HG02623 (cell line): ENCODE measurements around the gene VPS8.

Experiments used
- ATAC-seq: cut with Tn5 transposase; IDR thresholded peaks from one replicate; pipeline ENCODE4 v1.9.1; 2021; ENCODE audit warnings: moderate library complexity; ENCODE audit not compliant: unreplicated experiment

Gene VPS8

GRCh38 chr3:184807549-184807948, 4.4 kb upstream of the VPS8 start:
- no peak for ATAC-seq

- ATAC-seq, result no peak
These were observed 3.9 kb upstream of the VPS8 start for GRCh38 chr3:184808021-184808420.

DNA sequence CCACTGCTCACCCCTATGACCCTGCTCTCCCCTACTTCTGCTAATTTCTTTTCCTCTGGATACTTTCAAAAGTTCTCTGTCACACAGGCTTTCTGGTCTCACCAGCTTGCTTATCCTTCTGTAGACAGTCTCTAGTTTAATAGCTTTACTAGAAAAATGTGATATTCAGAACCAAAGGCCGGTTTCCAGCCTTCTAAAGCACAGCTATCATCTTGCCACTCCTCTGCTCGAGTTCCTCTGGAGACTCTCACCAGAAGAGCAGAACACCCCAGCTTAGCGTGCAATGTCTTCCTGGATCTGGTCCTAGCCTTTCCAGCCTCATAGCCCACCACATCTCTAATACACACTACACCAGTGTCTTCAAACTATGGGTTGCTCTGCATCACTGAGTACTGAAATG, 1.8 kb upstream of the VPS8 start:
- no peak for ATAC-seq

DNA sequence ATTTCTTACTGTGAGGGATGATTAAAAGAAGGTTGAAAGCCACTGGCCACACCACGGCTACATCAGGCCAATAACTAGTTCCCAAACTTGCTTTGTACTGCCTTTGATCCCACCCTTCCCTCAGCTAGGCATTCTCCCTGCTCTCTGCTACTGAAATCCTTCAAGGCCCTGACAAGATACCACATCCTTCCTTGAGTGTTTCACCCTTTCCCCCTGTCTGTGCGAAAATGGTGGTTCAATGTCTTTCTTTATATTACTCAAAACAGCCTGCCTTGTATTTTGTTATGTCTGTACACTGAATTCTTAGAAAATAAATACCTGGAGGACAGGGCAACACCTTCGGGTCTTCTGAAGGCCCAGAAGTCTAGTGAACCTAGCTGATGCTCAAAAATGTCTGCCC, 932 bp upstream of the VPS8 start:
- no peak for ATAC-seq

DNA sequence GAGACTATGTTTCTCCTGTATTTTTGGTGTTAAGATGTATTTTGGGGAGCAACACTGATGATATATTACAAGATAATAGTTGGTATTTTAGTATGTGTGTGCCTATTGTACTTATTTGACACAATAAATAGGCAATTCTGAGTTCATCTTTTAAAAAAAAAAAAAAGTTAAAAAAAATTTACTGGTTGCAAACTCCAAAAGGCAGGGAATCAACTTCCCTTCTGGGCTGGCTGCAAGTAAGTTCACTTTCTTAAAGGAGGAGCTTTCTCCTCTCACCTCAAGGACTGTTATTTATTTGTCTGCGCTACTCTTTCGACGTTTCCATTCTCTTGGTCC, 335 bp upstream of the VPS8 start:
- ATAC-seq, result no peak

- peak; percentile 13 for ATAC-seq
These were observed 686 bp downstream of the VPS8 start for GRCh38 chr3:184812662-184813042.

DNA sequence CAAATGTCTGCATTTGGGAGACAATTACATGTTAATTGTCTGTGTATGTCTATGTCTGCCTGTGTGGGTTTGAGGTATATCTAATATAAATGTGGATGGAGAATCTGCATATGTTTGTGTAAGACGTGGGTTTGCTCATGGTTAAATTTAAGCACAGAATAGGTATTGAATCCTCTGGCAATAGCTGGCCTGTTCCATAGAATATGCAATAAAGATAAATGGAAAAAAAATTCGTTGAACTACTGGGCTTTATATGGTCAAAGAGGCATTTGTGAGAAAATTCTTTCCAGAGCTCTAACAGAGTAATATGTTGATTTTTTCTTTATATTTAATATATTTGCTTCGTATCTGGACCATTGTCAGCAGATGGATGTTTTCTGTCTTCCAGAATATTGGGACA, 1.4 kb downstream of the VPS8 start:
- ATAC-seq, result no peak

- no peak for ATAC-seq
These were observed 2.2 kb downstream of the VPS8 start for GRCh38 chr3:184814214-184814613.

GRCh38 chr3:184815046-184815930, 3.3 kb downstream of the VPS8 start:
- ATAC-seq, result no peak

GRCh38 chr3:184816614-184817013, 4.6 kb downstream of the VPS8 start:
- no peak for ATAC-seq

- ATAC-seq, result no peak
These were observed 8.6 kb downstream of the VPS8 start for GRCh38 chr3:184820525-184820924.

GRCh38 chr3:184821034-184821433, 9.1 kb downstream of the VPS8 start:
- no peak for ATAC-seq

- ATAC-seq, result no peak
These were observed 10.1 kb downstream of the VPS8 start for GRCh38 chr3:184822081-184822480.

DNA sequence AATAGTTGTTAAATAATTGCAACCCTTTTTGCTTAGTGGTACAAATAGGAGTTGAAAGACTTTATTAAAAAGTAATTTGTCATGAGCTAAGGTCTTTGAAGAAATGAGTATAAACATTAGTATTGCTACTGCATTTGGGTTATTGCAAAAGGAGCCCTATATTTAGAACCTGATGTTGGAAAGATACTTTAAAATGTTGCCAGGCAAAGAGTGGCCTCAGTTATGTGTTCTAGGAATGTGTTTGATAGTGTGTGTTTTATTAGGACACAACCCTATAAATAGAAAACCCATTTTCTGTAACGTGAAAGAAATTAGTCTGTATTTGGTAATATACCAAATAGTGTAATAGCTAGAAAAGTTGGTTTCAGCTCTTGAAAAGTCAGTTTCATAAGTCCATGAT, 10.7 kb downstream of the VPS8 start:
- ATAC-seq, result no peak

DNA sequence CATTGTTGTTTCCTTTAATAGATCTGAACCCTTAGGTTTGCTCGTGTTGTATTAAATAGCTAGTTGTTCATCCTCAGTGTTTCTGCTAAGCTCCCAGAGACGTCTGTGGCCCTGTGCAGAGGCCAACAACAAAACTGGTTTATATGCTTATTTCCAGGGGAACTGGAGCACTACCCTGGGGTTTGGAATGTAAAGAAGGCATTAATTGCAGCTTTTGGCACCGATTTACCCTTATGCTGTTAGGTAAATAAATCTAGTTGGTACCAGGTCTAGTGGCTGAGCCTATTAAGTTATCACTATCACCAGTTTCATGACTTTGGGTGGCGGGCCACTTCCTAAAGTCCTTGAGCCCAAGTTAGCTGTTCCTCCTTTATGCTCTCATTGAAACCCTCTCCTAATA, 12.0 kb downstream of the VPS8 start:
- no peak for ATAC-seq

DNA sequence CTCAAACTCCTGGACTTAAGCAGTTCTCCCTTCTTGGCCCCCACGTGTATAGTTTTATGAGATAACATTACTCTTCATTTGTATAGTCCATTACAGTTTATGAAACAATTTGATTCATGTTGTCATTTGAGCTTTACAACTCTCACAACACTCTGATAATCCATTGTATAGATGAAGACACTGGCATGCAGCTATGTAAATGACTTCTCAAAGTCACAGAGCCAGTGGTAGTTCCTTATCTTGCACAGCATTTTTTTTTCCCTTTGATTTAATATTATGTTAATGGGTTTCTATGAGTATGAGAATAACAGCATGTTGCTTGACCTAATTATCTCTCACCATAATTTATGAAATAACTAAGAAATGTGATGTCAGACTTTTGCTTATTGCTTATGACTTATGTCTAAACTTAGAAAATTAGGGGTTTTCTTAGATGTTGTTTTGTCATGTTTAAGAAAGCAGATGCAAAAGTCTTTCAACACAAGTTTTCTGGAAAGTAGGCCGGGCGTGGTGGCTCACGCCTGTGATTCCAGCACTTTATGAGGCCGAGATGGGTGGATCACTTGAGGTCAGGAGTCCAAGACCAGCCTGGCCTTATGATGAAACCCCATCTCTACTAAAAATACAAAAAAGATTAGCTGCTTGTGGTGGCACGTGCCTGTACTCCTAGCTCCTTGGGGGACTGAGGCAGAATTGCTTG, 13.3 kb downstream of the VPS8 start:
- ATAC-seq, result no peak

- no peak for ATAC-seq
These were observed 15.6 kb downstream of the VPS8 start for GRCh38 chr3:184827572-184827971.

DNA sequence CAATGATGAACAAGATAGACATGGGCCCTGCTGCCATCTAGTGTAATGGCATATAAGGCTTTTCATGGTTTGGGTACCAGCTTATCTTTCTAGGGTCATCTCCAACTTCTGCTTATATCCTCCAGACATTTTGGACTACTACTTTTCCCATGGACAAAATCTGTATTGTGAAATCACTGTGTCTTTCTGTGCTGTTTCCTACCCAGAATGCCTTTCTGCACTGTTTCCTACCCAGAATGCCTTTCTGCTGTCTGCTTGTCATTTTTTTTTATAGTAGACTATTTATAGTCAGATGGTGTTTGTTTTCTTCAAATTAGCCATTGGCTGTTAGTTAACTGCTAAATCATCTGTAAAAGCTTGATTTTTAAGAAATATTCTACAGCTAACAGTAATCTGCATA, 20.1 kb downstream of the VPS8 start:
- ATAC-seq, result no peak

GRCh38 chr3:184832903-184833302, 20.9 kb downstream of the VPS8 start:
- no peak for ATAC-seq

GRCh38 chr3:184836090-184836822, 24.3 kb downstream of the VPS8 start:
- no peak for ATAC-seq

- ATAC-seq, result no peak
These were observed 30.5 kb downstream of the VPS8 start for GRCh38 chr3:184842433-184842832.

DNA sequence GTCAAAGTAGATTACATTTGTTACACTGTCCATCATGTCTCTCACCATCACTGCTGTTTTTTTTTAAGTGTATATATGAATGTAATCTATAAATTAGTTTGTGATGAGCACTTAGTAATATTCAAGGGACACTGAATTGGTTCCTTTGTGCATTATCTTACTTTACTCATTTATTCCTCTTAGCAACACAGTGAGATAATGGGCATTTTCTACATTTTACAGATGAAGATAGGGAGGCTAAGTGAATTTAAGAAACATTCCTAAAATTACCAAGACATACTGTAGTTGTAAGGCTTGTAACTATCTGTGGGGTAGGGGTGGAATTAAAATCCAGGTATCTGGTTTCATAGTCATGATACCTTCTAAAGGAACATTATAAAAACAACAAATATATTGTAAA, 33.9 kb downstream of the VPS8 start:
- no peak for ATAC-seq
